Measurements from ENCODE around the gene DSCAM.

Gene DSCAM

GRCh38 chr21:40383951-40384350 is 463.0 kb downstream of the DSCAM start:
- TF ChIP-seq TAF1 (IDR thresholded peaks at IDR 0.05; ENCODE audit: borderline replicate concordance, insufficient read depth, low read length) = no peak
- no peak for TF ChIP-seq FOXP2 (optimal IDR thresholded peaks at IDR 0.05; ENCODE audit: borderline replicate concordance, extremely low read depth, extremely low read length, insufficient read depth)
- no peak for TF ChIP-seq SIN3A (IDR thresholded peaks at IDR 0.05; ENCODE audit: borderline replicate concordance, insufficient read depth, low read length)
- TF ChIP-seq REST (IDR thresholded peaks at IDR 0.05; ENCODE audit: insufficient read depth in 1 of 2, low read depth in 2 of 2, low read length in 2 of 2) = no peak
- TF ChIP-seq POLR2AphosphoS5 (IDR thresholded peaks at IDR 0.05; ENCODE audit: low read depth, low read length) = no peak

- TF ChIP-seq REST (IDR thresholded peaks at IDR 0.05; ENCODE audit: insufficient read depth in 1 of 2, low read depth in 2 of 2, low read length in 2 of 2) (no peak), POLR2AphosphoS5 (IDR thresholded peaks at IDR 0.05; ENCODE audit: low read depth, low read length) (no peak), SIN3A (IDR thresholded peaks at IDR 0.05; ENCODE audit: borderline replicate concordance, insufficient read depth, low read length) (no peak), TAF1 (IDR thresholded peaks at IDR 0.05; ENCODE audit: borderline replicate concordance, insufficient read depth, low read length) (no peak), FOXP2 (optimal IDR thresholded peaks at IDR 0.05; ENCODE audit: borderline replicate concordance, extremely low read depth, extremely low read length, insufficient read depth) (no peak)
Measured at GRCh38 chr21:40381111-40381510, 465.8 kb downstream of the DSCAM start.

- TF ChIP-seq FOXP2 (optimal IDR thresholded peaks at IDR 0.05; ENCODE audit: borderline replicate concordance, extremely low read depth, extremely low read length, insufficient read depth) (no peak), REST (IDR thresholded peaks at IDR 0.05; ENCODE audit: insufficient read depth in 1 of 2, low read depth in 2 of 2, low read length in 2 of 2) (no peak), POLR2AphosphoS5 (IDR thresholded peaks at IDR 0.05; ENCODE audit: low read depth, low read length) (no peak), SIN3A (IDR thresholded peaks at IDR 0.05; ENCODE audit: borderline replicate concordance, insufficient read depth, low read length) (no peak), TAF1 (IDR thresholded peaks at IDR 0.05; ENCODE audit: borderline replicate concordance, insufficient read depth, low read length) (no peak)
Measured at GRCh38 chr21:40379881-40380810, 466.8 kb downstream of the DSCAM start.

- TF ChIP-seq FOXP2 (optimal IDR thresholded peaks at IDR 0.05; ENCODE audit: borderline replicate concordance, extremely low read depth, extremely low read length, insufficient read depth) (no peak), POLR2AphosphoS5 (IDR thresholded peaks at IDR 0.05; ENCODE audit: low read depth, low read length) (no peak), REST (IDR thresholded peaks at IDR 0.05; ENCODE audit: insufficient read depth in 1 of 2, low read depth in 2 of 2, low read length in 2 of 2) (no peak), TAF1 (IDR thresholded peaks at IDR 0.05; ENCODE audit: borderline replicate concordance, insufficient read depth, low read length) (no peak), SIN3A (IDR thresholded peaks at IDR 0.05; ENCODE audit: borderline replicate concordance, insufficient read depth, low read length) (no peak)
Measured at GRCh38 chr21:40377135-40377534, 469.8 kb downstream of the DSCAM start.

Data from PFSK-1 (cell line).